Panc1 (cell line): ENCODE data around the gene PAX7. TPM values are rescaled to one million over a fixed set of nuclear protein-coding genes. Genes with fewer than 3 reads are reported as not detected.

Experiments used
- ATAC-seq: fragments of 200-7000 bp; cut with Tn5 transposase; 2 replicates; pipeline ENCODE4 v1.9.1; 2020; ENCODE audit warnings: mild to moderate bottlenecking, moderate library complexity
- BruUV-seq: library from RNA; stranded (reverse); fragments of 400-500 nt; replicated peaks from 2 replicates; lab custom pipeline; 2021; lab: Mats Ljungman, UMichigan
- CTCF ChIA-PET: fragments of 300-600 bp; sonication (Branson Sonifier 250); formaldehyde crosslinking; loops from one replicate; lab custom pipeline; 2022; ENCODE audit warnings: antibody characterized with exemption; lab: Charles Lee
- POLR2A ChIA-PET: fragments of 300-600 bp; sonication (Branson Sonifier 250); formaldehyde crosslinking; loops from one replicate; lab custom pipeline; 2022; ENCODE audit warnings: antibody characterized with exemption; lab: Charles Lee
- DNase-seq: peaks from one replicate; pipeline ENCODE4 v3.0.0-alpha.2; 2010; ENCODE audit warnings: low read depth, low spot score
- H3K27ac ChIP-seq: 2 replicates; pipeline ENCODE4 v1.5.1; 2011; ENCODE audit warnings: mild to moderate bottlenecking, low read length, inconsistent platforms
- H3K27me3 ChIP-seq: fragments of 200-500 bp; sonication (Bioruptor generic); 2 replicates; pipeline ENCODE4 v1.6.0; 2014; ENCODE audit warnings: low read length, inconsistent platforms; ENCODE audit not compliant: control insufficient read depth, insufficient read depth
- H3K36me3 ChIP-seq: fragments of 200-500 bp; sonication (Bioruptor generic); 2 replicates; pipeline ENCODE4 v1.5.1; 2014; ENCODE audit warnings: inconsistent platforms, mild to moderate bottlenecking, low read length, moderate library complexity; ENCODE audit not compliant: control insufficient read depth, insufficient read depth
- H3K4me1 ChIP-seq: 2 replicates; pipeline ENCODE4 v1.5.1; 2011; ENCODE audit warnings: inconsistent platforms, mild to moderate bottlenecking, low read length, moderate library complexity; ENCODE audit not compliant: control insufficient read depth, insufficient read depth
- H3K4me3 ChIP-seq, 2 experiments: 2 replicates each; pipeline ENCODE4 v1.5.1; 2011 to 2012; ENCODE audit warnings: low read depth in 2 of 2, low read length in 2 of 2, mild to moderate bottlenecking in 2 of 2, inconsistent platforms in 1 of 2, moderate library complexity in 1 of 2
- H3K9me3 ChIP-seq: fragments of 200-500 bp; sonication (Bioruptor generic); 2 replicates; pipeline ENCODE4 v1.5.1; 2014; ENCODE audit warnings: low read depth, mild to moderate bottlenecking, inconsistent platforms, low read length, moderate library complexity; ENCODE audit not compliant: control insufficient read depth, insufficient read depth
- POLR2AphosphoS5 ChIP-seq: IDR thresholded peaks from 2 replicates; pipeline ENCODE4 v1.6.1; 2012; ENCODE audit warnings: mild to moderate bottlenecking, low read depth, low read length, moderate library complexity
- SIN3A ChIP-seq: IDR thresholded peaks from 2 replicates; pipeline ENCODE4 v1.6.1; 2012; ENCODE audit warnings: low read depth, mild to moderate bottlenecking, low read length, moderate library complexity, borderline replicate concordance; ENCODE audit not compliant: insufficient read depth
- TCF7L2 ChIP-seq: IDR thresholded peaks from 2 replicates; pipeline ENCODE4 v1.6.1; 2011; ENCODE audit warnings: mild to moderate bottlenecking, low read depth, low read length, inconsistent platforms
- in situ Hi-C: cut with HindIII; loops from 2 replicates; pipeline ENCODE4 v1.10.0; 2016; ENCODE audit warnings: low sequenced_read_pairs, low pct_unique_long_range_greater_than_20kb
- intact Hi-C: fragments of 100-400 bp; cut with micrococcal nuclease; formaldehyde crosslinking; loops from one replicate; pipeline ENCODE4 v1.10.0; 2022; ENCODE audit not compliant: unreplicated experiment
- total RNA-seq: library from RNA; stranded (reverse); gene quantifications from one replicate; pipeline ENCODE4 v1.2.1, GENCODE V29; 2021; ENCODE audit not compliant: unreplicated experiment
- TF ChIP-seq, protein P1 (sequence below), 2 experiments: IDR thresholded peaks; 2 replicates each; pipeline ENCODE4 v1.6.1; 2011 to 2012; ENCODE audit warnings: low read depth in 2 of 2, control low read depth in 1 of 2, low read length in 1 of 2, mild to moderate bottlenecking in 1 of 2, moderate library complexity in 1 of 2; ENCODE audit not compliant: insufficient read depth in 1 of 2
- TF ChIP-seq, protein P2 (sequence below): fragments of 450-650 bp; IDR thresholded peaks from 2 replicates; pipeline ENCODE4 v1.5.1; 2017; ENCODE audit warnings: mild to moderate bottlenecking

Gene PAX7
- total RNA-seq, 1 experiment from 2014 or later = not detected

DNA sequence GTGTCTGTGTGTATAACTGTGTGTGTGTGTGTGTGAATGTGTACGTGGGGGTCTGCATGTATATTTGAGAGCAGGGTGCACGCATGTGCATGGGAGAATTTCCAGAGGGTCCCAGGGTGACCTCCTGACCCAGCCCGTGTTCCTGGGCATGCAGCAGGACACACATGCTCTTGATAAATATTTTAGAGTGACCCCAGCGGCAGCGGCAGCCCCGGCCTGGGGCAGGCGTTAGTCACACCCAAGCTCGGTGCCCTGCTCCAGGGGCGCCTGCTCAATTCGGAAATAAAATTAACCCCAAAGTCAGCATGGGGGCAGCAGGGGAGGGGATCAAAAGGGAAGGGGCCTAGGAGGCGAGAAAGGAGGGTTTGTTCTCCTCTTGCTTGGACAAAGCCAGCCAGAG is 107.5 kb downstream of the PAX7 start:
- intact Hi-C loops (no loop called here), in situ Hi-C loops (no loop called here)
- Histone ChIP-seq H3K27me3 (0 out of 2 replicates have a peak, but pooled peaks cover 2% of the 10 kb centered on the region), H3K9me3 (no peaks in the 10 kb centered on the region), H3K36me3 (no peaks in the 10 kb centered on the region), H3K27ac (no peak overlapping the region), H3K4me3 (no peak overlapping the region), H3K4me1 (no peaks in the 10 kb centered on the region)
- ChIA-PET CTCF (no interaction called here), POLR2A (no interaction called here)
- BruUV-seq = no TSS peak
- DNase-seq (no peak), ATAC-seq (no peak)
- TF ChIP-seq POLR2AphosphoS5 = no peak
- TF ChIP-seq SIN3A = no peak
- TF ChIP-seq, protein P1, sequence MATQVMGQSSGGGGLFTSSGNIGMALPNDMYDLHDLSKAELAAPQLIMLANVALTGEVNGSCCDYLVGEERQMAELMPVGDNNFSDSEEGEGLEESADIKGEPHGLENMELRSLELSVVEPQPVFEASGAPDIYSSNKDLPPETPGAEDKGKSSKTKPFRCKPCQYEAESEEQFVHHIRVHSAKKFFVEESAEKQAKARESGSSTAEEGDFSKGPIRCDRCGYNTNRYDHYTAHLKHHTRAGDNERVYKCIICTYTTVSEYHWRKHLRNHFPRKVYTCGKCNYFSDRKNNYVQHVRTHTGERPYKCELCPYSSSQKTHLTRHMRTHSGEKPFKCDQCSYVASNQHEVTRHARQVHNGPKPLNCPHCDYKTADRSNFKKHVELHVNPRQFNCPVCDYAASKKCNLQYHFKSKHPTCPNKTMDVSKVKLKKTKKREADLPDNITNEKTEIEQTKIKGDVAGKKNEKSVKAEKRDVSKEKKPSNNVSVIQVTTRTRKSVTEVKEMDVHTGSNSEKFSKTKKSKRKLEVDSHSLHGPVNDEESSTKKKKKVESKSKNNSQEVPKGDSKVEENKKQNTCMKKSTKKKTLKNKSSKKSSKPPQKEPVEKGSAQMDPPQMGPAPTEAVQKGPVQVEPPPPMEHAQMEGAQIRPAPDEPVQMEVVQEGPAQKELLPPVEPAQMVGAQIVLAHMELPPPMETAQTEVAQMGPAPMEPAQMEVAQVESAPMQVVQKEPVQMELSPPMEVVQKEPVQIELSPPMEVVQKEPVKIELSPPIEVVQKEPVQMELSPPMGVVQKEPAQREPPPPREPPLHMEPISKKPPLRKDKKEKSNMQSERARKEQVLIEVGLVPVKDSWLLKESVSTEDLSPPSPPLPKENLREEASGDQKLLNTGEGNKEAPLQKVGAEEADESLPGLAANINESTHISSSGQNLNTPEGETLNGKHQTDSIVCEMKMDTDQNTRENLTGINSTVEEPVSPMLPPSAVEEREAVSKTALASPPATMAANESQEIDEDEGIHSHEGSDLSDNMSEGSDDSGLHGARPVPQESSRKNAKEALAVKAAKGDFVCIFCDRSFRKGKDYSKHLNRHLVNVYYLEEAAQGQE (IDR thresholded peaks at IDR 0.05; ENCODE audit: insufficient read depth in 1 of 2, low read depth in 2 of 2, low read length in 1 of 2) = no peak
- no peak for TF ChIP-seq TCF7L2
- TF ChIP-seq, protein P2, sequence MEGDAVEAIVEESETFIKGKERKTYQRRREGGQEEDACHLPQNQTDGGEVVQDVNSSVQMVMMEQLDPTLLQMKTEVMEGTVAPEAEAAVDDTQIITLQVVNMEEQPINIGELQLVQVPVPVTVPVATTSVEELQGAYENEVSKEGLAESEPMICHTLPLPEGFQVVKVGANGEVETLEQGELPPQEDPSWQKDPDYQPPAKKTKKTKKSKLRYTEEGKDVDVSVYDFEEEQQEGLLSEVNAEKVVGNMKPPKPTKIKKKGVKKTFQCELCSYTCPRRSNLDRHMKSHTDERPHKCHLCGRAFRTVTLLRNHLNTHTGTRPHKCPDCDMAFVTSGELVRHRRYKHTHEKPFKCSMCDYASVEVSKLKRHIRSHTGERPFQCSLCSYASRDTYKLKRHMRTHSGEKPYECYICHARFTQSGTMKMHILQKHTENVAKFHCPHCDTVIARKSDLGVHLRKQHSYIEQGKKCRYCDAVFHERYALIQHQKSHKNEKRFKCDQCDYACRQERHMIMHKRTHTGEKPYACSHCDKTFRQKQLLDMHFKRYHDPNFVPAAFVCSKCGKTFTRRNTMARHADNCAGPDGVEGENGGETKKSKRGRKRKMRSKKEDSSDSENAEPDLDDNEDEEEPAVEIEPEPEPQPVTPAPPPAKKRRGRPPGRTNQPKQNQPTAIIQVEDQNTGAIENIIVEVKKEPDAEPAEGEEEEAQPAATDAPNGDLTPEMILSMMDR = no peak

DNA sequence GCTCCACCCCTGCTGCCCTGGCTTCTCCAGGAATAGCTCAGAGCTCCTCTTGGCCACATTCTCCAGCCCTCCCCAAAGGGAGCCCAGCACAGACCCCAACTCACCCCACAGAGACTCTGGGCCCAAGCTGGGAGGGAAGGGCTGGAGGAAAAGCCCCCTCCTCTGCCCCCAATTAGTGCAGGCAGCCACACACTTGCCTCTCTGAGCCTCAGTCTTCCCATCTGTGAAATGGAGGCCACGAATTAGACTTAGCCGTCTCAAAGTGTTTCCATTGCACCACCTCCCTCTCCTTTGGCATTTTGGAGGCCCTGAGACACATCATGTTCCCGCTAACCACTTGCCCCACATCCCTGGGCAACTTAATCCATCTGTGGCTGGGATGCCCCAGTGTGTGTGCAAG is 108.0 kb downstream of the PAX7 start:
- ChIA-PET POLR2A (no interaction called here), CTCF (no interaction called here)
- no TSS peak for BruUV-seq

More for the DNA sequence above, 108.0 kb downstream of the PAX7 start:
- DNase-seq (no peak), ATAC-seq (no peak)
- Histone ChIP-seq H3K4me3 (no peak overlapping the region), H3K27me3 (0 out of 2 replicates have a peak, but pooled peaks cover 2% of the 10 kb centered on the region), H3K4me1 (no peaks in the 10 kb centered on the region), H3K36me3 (no peaks in the 10 kb centered on the region), H3K9me3 (no peaks in the 10 kb centered on the region), H3K27ac (no peak overlapping the region)
- in situ Hi-C loops (no loop called here), intact Hi-C loops (no loop called here)
- TF ChIP-seq, protein P2 = no peak
- TF ChIP-seq POLR2AphosphoS5 (no peak), SIN3A (no peak), TCF7L2 (no peak)
- TF ChIP-seq, protein P1 (IDR thresholded peaks at IDR 0.05; ENCODE audit: insufficient read depth in 1 of 2, low read depth in 2 of 2, low read length in 1 of 2) = no peak
